NCI-H2227 (cell line): ENCODE measurements around the gene PLXNA4.

Source experiments
- DNase-seq: peaks from one replicate; lab custom pipeline; 2025; ENCODE audit not compliant: unreplicated experiment; lab: John Stamatoyannopoulos, UW

PLXNA4 gene

DNA sequence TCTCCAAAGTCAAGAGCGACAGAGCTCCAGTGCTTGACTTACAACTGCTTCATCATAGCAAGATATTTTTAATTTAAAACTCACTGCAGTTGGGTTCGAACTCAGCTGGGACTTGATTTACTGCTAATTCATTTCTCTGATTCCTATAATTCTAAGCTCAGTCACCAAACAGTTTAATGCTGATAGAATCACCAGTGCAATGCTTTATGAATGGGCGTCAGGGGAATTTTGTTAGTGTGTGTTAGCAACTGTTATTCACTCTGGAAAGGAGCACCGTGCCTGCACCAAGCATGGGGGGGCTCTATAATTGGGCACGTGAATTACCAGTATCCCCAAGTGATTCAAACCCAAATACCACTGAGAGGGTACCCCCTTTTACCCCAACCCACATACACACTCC lies 10.4 kb downstream of the PLXNA4 start:
- DNase-seq = no peak

DNA sequence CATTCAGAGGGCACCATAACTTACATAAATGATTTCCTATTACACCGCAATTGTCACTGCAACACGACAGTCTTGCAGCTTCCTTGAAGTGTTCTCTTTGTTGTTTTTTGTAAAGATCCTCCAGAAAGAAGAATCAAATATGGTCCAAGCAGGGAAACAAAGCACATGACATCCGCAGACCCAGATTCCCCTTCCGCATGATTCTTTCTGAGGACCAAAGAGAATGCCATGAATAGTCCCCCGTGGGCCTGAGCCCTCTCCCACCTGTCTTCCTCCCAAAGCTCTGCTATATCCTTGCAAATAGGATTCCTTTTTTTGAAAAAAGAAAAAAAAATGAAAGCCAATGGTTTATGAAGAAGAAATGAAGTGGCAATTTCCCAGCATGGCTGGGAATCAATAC lies 10.8 kb downstream of the PLXNA4 start:
- DNase-seq = no peak

- no peak for DNase-seq
These were observed 11.4 kb downstream of the PLXNA4 start for GRCh38 chr7:132564849-132565248.

- no peak for DNase-seq
These were observed 12.2 kb downstream of the PLXNA4 start for GRCh38 chr7:132564090-132564489.

DNA sequence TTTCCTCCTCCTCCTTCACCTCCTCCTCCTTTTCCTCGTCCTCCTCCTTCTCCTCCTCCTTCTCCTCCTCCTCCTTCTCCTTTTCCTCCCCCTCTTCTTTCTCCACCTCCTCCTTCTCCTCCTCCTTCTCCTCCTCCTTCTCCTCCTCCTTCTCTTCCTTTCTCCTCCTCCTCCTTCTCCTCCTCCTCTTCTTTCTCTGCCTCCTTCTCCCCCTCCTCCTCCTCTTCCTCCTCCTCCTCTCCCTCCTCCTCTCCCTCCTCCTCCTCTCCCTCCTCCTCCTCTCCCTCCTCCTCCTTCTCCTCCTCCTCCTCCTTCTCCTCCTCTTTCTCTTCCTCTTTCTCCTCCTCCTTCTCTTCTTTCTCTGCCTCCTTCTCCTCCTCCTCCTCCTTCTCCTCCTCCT lies 13.6 kb downstream of the PLXNA4 start:
- no peak for DNase-seq

GRCh38 chr7:132561763-132562162 lies 14.5 kb downstream of the PLXNA4 start:
- DNase-seq = no peak

- DNase-seq = no peak
These were observed 15.3 kb downstream of the PLXNA4 start for GRCh38 chr7:132560825-132561529.

DNA sequence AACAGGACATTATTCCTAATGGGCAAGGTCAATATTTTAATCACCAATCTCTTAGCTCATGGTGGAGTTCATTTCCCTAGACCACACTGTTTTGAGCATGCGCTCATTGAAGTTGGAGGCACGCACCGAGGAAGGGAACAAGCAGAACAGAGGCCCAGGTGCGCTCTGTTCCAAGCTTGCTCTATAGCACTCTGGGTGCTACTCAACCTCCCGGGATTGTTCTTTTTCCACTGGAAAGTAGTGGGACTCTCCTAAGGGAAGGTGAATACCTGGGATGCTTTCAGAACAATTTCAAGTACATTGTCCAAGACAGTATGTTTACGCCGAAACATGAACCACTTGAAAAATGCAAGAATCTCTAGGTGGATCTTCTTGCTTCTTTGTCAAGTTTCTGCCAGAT lies 16.2 kb downstream of the PLXNA4 start:
- no peak for DNase-seq

DNA sequence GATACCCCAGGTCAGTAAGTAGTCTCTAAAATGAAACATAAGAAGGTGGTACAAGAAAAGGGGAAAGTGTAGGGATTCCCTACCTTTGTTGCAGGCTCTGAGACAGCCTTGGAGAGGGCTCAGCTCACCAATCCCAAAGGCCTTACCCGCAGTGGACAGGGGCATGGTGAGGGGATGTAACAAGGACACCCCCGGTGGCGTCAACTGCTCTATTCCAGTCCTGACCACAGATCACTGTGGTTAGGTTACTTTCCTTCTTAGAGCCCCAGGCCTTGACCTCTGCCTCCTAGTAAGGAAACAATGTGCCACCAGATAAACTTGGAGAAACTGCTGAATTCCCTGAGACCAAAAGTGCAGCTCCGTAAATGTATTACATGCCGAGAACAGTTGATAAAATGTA lies 17.5 kb downstream of the PLXNA4 start:
- DNase-seq = no peak

DNA sequence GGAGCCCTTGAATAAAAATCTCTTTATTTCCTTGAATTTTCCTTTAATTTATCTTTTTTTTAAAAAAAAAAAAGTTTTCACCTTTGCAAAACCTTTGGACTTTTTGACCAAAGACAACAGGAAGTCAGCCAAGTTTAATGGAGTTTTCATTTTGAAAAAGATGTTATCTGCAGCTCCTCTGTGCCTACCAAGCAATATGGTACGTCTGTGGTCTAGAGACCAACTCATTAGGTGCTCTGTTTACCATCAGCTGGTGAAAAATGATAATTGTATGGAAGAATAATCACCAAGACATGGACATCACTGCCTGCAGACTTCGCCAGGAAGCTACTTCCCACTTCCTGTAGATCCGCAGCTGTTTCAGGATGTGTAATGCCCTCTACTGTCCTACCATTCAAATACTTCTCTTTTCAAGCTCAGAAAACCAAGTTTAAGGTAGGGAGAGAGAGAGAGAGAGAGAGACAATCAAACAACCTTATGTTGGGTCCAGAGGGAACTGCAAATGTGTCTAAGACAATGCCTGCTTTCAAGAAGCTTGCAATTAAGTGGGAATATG lies 18.7 kb downstream of the PLXNA4 start:
- peak; percentile 5 for DNase-seq

- DNase-seq = no peak
These were observed 21.8 kb downstream of the PLXNA4 start for GRCh38 chr7:132554446-132554845.

DNA sequence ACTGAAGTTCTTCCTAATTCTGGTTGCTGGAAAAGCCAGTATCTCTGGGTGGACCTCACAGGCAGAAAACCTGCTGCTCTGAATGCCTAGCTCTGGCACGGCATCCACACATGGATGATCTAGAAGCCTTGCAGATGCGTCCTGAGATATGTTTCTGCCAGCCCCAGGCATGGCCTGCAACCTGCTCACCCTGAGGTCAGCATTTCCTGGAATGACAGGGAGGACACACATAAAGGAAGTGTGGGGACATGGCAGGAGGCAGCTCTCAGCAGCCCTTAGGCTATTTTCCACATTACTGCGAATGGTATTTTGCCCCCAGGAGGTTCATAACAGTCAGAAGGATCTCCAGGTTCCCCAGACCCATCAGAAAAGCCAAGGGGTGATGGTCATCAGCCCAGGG lies 23.2 kb downstream of the PLXNA4 start:
- DNase-seq = no peak

DNA sequence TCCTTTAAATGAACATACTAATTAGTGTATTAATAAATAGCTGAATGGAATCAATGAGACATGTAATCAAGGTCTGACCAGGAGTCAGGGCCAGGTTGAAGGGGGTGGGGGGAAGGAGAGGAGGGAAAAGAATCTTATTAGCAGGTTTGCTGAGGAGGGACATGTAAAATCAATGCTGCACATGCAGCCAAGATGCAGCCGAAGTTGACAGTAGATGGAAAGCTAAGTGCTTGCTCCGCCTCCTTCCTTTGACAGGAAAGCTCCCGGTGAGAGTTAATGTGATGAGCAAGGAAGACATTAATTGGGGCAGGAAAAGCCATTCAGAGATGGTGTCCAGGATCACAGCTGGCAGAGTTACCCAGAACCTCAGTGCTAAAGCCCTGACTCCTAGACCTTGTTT lies 24.4 kb downstream of the PLXNA4 start:
- DNase-seq = peak; percentile 4

DNA sequence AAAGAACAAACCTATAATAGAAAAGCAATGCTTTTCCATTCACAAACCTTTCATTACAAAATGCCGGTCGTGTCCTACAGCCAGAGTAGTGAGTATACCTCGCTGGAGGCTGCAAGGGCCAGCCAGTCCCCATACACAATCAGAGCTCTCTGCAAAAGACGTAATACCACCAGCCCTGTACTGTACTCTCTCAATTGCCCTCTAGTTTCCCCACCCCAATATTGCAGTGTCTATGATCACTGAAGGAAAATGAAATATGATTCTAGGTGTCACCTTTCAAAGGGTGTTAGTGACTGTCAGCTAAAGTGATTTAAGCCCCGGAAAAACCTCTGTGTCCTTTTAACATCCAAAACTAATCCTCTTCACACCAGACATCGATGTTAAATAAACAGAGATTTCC lies 24.8 kb downstream of the PLXNA4 start:
- DNase-seq = no peak

- no peak for DNase-seq
These were observed 27.7 kb downstream of the PLXNA4 start for GRCh38 chr7:132548489-132549078.

DNA sequence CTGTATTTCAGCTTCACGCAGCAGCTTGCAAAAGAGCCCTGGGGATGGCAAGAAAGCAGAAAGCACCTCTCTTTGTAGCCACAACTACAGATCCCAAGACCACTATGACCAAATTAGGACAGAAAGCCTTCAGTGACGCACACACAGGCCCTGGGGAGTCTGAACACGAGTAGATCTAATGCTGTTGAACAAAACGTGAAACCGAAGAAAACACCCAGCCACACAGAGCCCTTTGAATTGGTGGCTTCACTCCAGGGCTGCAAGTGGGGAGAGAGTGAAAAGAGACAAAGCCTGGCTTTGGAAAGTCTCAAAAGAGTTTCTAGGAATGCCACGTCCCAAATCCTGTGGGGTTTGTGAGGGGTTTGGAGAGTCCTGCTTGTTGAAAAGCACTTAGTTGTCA lies 28.4 kb downstream of the PLXNA4 start:
- DNase-seq = no peak

DNA sequence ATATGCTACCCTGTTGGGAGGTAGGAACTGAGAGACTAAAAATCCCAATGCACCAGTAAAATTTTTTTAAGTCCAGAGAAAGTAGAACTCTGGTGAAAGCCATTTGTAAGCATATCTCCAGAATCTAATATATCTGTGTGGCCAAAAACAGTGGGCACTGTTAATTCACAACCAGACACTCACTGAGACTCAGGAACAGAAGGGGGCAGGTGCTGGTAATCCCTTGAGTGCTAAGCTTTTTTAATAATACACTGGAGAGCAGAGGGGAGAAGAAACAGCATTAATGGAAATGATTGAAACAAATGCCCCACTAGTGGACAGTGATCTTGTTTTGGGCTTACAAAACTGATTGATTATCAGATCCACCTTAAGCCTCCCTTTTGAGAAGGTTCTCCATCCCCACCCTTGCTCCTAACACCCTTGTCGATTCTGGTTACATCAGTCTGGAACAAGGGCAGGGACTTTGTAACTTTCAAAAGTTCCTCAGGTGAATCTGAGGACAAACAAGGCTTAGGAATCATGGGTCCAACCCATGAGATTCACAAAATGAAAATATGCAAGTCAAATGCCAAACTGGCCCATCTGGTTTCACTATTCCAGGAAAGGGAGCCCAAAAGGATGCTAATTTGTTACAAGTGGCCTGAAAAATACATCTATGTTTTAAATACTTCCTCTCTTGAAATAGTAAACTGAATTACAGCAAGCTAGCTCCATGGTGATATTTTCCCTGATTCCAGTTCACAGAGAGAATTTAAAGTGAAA lies 29.7 kb downstream of the PLXNA4 start:
- DNase-seq = no peak

- DNase-seq = no peak
These were observed 30.5 kb downstream of the PLXNA4 start for GRCh38 chr7:132545756-132546155.

DNA sequence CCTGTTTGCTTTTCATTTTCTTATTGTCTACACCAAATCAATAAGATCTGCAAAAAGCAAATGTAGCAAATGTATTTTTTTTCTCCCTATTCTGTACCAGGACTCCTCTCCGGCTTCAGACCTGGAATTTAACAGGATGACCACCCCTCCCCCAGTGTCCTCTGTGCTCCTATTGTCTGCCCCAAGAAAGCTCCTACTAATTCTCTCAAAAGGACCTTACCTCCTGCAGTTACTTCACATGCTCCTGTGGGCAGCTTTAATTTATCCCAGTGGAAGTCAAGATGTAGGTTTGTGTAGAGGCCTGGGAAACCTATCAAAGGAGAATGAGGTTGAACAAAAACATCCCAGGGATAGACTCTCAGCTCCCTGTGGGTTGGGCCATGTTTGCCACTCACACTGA lies 31.3 kb downstream of the PLXNA4 start:
- no peak for DNase-seq

GRCh38 chr7:132544025-132544424 lies 32.2 kb downstream of the PLXNA4 start:
- no peak for DNase-seq

- no peak for DNase-seq
These were observed 33.4 kb downstream of the PLXNA4 start for GRCh38 chr7:132542895-132543294.

- DNase-seq = no peak
These were observed 34.6 kb downstream of the PLXNA4 start for GRCh38 chr7:132541656-132542055.
